CD4-positive, alpha-beta T cell (primary cell): ENCODE results near the gene MSRB3. TPM values are rescaled to one million over a fixed set of nuclear protein-coding genes. Genes with fewer than 3 reads are reported as not detected.

ENCODE experiments used
- ATAC-seq: fragments of 200-7000 bp; cut with Tn5 transposase; one replicate; pipeline ENCODE4 v1.10.0; 2022; ENCODE audit warnings: mild to moderate bottlenecking; ENCODE audit not compliant: poor library complexity
- CTCF ChIA-PET: fragments of 350-600 bp; sonication (Branson Sonifier 250); formaldehyde crosslinking; loops from one replicate; lab custom pipeline; 2021; ENCODE audit warnings: antibody characterized with exemption, inconsistent platforms; lab: Charles Lee
- POLR2A ChIA-PET: fragments of 350-600 bp; sonication (Branson Sonifier 250); formaldehyde crosslinking; loops from one replicate; lab custom pipeline; 2021; ENCODE audit warnings: antibody characterized with exemption, inconsistent platforms; lab: Charles Lee
- DNase-seq, 14 experiments: peaks; one replicate each; pipeline ENCODE4 v3.0.0-alpha.2; 2013 to 2020; ENCODE audit warnings: mixed read lengths in 2 of 14
- H3K27ac ChIP-seq, 2 donors: one replicate each; pipeline versions ENCODE4 v1.5.1 to v1.7.0; 2013; ENCODE audit warnings: low read length in 2 of 2, low read depth in 1 of 2, mild to moderate bottlenecking in 1 of 2
- H3K27me3 ChIP-seq, 2 experiments: 1 replicate in 1 of 2; 2 replicates in 1 of 2; pipeline versions ENCODE4 v1.6.1 to v1.7.0; 2013; ENCODE audit warnings: low read length in 2 of 2, control low read depth in 1 of 2, mild to moderate bottlenecking in 1 of 2, moderate library complexity in 1 of 2; ENCODE audit not compliant: insufficient read depth in 2 of 2, control insufficient read depth in 1 of 2
- H3K36me3 ChIP-seq: one replicate; pipeline ENCODE4 v1.6.1; 2013; ENCODE audit warnings: low read length, control low read depth; ENCODE audit not compliant: insufficient read depth
- H3K4me1 ChIP-seq: one replicate; pipeline ENCODE4 v1.6.1; 2013; ENCODE audit warnings: low read length, control low read depth; ENCODE audit not compliant: insufficient read depth
- H3K4me3 ChIP-seq: one replicate; pipeline ENCODE4 v1.5.1; 2013; ENCODE audit warnings: mild to moderate bottlenecking, low read length, moderate library complexity
- H3K9me3 ChIP-seq, 2 experiments: 1 replicate in 1 of 2; 2 replicates in 1 of 2; pipeline versions ENCODE4 v1.6.1 to v1.7.0; 2013; ENCODE audit warnings: low read length in 2 of 2, mild to moderate bottlenecking in 2 of 2, control low read depth in 1 of 2, moderate library complexity in 1 of 2; ENCODE audit not compliant: control insufficient read depth in 1 of 2, insufficient read depth in 1 of 2
- H3K27ac Mint-ChIP-seq: one replicate; pipeline ENCODE4 v1.8.0; 2020; ENCODE audit warnings: mixed read lengths
- H3K27me3 Mint-ChIP-seq: one replicate; pipeline ENCODE4 v1.8.0; 2021; ENCODE audit warnings: mixed read lengths
- H3K36me3 Mint-ChIP-seq: one replicate; pipeline ENCODE4 v1.8.0; 2021; ENCODE audit warnings: low read depth, mixed read lengths
- H3K4me1 Mint-ChIP-seq: one replicate; pipeline ENCODE4 v1.8.0; 2021; ENCODE audit warnings: low read depth, mixed read lengths
- H3K4me3 Mint-ChIP-seq: one replicate; pipeline ENCODE4 v1.8.0; 2020; ENCODE audit warnings: mild to moderate bottlenecking, mixed read lengths
- H3K9me3 Mint-ChIP-seq: one replicate; pipeline ENCODE4 v1.8.0; 2020; ENCODE audit warnings: mixed read lengths
- intact Hi-C, 2 experiments: fragments of 100-400 bp; cut with DNase I in 1 of 2; cut with micrococcal nuclease in 1 of 2; formaldehyde crosslinking; loops; one replicate each; pipeline versions ENCODE4 v1.15.1 to v1.9.0; 2023 to 2025; cut with DNase I, micrococcal nuclease
- total RNA-seq, 174 experiments: library from RNA in 2 of 174; stranded (reverse) in 2 of 174; gene quantifications; one replicate each; pipeline ENCODE4 v1.2.3 and lab custom pipeline; 2021 to 2026
- TF ChIP-seq, protein P1 (sequence below): fragments of 200-600 bp; IDR thresholded peaks from one replicate; pipeline ENCODE4 v1.8.0; 2022; ENCODE audit warnings: antibody characterized with exemption, mild to moderate bottlenecking

Gene MSRB3
- total RNA-seq, 2 experiments from 2014 or later: 0.17 TPM; not detected in 1

DNA sequence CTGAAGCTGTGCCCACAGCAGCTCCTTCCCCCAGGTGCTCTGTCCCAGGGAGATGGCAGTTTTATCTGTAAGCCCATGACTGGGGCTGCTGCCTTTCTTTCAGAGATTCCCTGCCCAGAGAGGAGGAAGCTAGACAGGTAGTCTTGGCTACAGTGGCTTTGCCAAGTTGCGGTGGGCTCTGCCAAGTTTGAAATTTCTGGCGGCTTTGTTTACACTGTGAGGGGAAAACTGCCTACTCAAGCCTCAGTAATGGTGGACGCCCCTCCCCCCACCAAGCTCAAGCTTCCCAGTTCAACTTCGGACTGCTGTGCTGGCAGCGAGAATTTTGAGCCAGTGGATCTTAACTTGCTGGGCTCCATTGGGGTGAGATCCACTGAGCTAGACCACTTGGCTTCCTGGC lies 124.7 kb downstream of the MSRB3 start:
- ChIA-PET CTCF (no interaction called here), POLR2A (no interaction called here)
- Mint-ChIP-seq H3K27ac (no peak overlapping the region), H3K36me3 (no peaks in the 10 kb centered on the region), H3K9me3 (peaks cover 16% of the 10 kb centered on the region), H3K27me3 (no peaks in the 10 kb centered on the region), H3K4me1 (no peaks in the 10 kb centered on the region), H3K4me3 (no peak overlapping the region)
- ATAC-seq (no peak), DNase-seq (no peak)
- H3K9me3 ChIP-seq: peaks cover 0 to 12% of the 10 kb centered on the region in 2 experiments
- intact Hi-C loops: no loop called here
- H3K27me3 ChIP-seq: no peaks in the 10 kb centered on the region
- H3K4me1 ChIP-seq: no peaks in the 10 kb centered on the region
- H3K36me3 ChIP-seq: no peaks in the 10 kb centered on the region
- TF ChIP-seq, protein P1, sequence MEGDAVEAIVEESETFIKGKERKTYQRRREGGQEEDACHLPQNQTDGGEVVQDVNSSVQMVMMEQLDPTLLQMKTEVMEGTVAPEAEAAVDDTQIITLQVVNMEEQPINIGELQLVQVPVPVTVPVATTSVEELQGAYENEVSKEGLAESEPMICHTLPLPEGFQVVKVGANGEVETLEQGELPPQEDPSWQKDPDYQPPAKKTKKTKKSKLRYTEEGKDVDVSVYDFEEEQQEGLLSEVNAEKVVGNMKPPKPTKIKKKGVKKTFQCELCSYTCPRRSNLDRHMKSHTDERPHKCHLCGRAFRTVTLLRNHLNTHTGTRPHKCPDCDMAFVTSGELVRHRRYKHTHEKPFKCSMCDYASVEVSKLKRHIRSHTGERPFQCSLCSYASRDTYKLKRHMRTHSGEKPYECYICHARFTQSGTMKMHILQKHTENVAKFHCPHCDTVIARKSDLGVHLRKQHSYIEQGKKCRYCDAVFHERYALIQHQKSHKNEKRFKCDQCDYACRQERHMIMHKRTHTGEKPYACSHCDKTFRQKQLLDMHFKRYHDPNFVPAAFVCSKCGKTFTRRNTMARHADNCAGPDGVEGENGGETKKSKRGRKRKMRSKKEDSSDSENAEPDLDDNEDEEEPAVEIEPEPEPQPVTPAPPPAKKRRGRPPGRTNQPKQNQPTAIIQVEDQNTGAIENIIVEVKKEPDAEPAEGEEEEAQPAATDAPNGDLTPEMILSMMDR: no peak
- no peak overlapping the region for H3K4me3 ChIP-seq
- H3K27ac ChIP-seq: no peak overlapping the region

DNA sequence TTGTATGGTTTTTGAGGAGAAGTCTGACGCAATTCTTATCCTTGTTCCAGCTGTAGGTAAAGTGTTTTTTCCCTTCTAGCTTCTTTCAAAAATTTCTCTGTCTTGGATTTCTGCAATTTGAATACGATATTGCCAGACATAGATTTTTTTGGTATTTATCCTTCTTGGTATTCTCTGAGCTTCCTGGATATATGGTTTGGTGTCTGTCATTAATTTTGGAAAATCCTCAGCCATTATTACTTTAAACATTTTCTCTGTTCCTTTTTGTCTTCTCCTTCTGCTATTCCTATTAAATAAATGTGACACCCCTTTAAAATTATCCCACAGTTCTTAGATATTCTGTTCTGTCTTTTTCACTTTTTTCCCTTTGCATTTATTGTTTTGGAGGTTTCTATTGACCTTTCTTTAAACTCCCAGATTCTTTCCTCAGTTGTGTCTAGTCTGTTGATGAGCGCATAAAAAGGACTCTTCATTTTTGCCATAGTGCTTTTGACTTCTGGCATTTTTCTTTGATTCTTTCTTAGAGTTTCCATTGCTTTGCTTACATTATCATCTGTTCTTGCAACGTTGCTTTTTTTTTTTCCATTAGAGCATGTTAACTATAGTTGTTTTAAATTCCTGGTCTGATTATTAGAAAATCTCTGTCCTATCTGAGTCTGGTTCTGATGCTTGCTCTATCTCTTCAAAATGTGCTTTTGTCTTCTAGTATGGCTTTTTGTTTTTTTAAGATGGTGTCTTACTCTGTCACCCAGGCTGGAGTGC lies 129.1 kb downstream of the MSRB3 start:
- H3K9me3 ChIP-seq: peaks cover 0 to 12% of the 10 kb centered on the region in 2 experiments
- no peaks in the 10 kb centered on the region for H3K36me3 ChIP-seq
- H3K27ac Mint-ChIP-seq: no peak overlapping the region
- H3K4me1 Mint-ChIP-seq: no peaks in the 10 kb centered on the region
- H3K4me1 ChIP-seq: no peaks in the 10 kb centered on the region
- H3K4me3 Mint-ChIP-seq: no peak overlapping the region
- TF ChIP-seq, protein P1: no peak
- no peaks in the 10 kb centered on the region for H3K27me3 Mint-ChIP-seq
- no peak overlapping the region for H3K27ac ChIP-seq
- ATAC-seq (no peak), DNase-seq (no peak)
- no peaks in the 10 kb centered on the region for H3K36me3 Mint-ChIP-seq
- no peaks in the 10 kb centered on the region for H3K9me3 Mint-ChIP-seq
- H3K27me3 ChIP-seq: no peaks in the 10 kb centered on the region
- CTCF ChIA-PET: no interaction called here
- POLR2A ChIA-PET: no interaction called here
- no peak overlapping the region for H3K4me3 ChIP-seq
- intact Hi-C loops: no loop called here

DNA sequence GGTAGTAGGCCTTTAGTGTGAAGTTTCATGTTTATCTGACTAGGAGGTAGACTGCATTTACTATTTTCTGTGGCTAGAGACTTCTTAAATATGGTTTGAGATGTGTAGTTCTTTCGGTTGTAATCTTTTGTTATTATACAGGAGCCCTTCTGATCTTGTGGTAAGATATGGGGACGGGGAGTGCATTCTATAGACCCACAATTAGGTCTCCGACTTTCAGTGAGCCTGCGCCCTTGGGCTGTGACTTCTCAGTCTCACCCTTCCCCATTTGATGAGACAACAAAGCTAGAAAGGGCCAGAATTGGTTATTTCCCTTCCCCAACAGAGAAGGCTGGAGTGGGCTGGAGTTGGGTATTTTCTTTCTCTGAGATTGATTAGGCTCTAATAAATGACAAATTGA lies 130.0 kb downstream of the MSRB3 start:
- Histone ChIP-seq H3K4me1 (no peaks in the 10 kb centered on the region), H3K27me3 (no peaks in the 10 kb centered on the region), H3K9me3 (peaks cover 0 to 4% of the 10 kb centered on the region in 2 experiments), H3K27ac (no peak overlapping the region), H3K4me3 (no peak overlapping the region), H3K36me3 (no peaks in the 10 kb centered on the region)
- intact Hi-C loops: no loop called here
- Mint-ChIP-seq H3K27ac (no peak overlapping the region), H3K4me1 (no peaks in the 10 kb centered on the region), H3K9me3 (no peaks in the 10 kb centered on the region), H3K36me3 (no peaks in the 10 kb centered on the region), H3K4me3 (no peak overlapping the region), H3K27me3 (no peaks in the 10 kb centered on the region)
- POLR2A ChIA-PET: no interaction called here
- DNase-seq (no peak), ATAC-seq (no peak)
- CTCF ChIA-PET: no interaction called here
- TF ChIP-seq, protein P1: no peak
